ENCODE measurements around the gene CNTNAP1.

CNTNAP1 gene

DNA sequence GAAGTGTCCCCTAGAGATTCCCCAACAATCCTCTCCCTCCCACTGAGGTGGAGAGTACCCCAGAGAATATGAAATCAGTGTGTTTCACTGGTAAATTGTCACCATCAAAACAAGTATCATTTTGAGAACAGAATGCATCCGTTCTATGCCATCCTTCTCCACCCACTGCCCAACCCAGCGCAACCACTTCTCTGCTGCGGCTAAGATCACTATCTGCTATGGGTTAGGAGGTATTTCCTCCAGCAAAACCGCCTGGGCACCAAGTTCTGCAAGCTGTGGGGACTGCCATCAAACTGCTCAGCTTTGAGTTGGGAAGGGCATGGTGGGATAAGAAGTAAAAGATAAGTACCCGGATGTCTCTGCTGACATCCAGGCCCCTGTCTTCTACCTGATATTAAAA, 24.4 kb downstream of the CNTNAP1 start:
- Histone ChIP-seq H3K4me1 (ENCODE audit: insufficient read depth, poor library complexity, severe bottlenecking) (no peaks in the 10 kb centered on the region), H3K36me3 (ENCODE audit: low read depth) (peaks cover 70% of the 10 kb centered on the region), H3K9me3 (ENCODE audit: severe bottlenecking) (no peaks in the 10 kb centered on the region), H3K27ac (ENCODE audit: poor library complexity, severe bottlenecking) (no peak overlapping the region), H3K4me3 (ENCODE audit: severe bottlenecking) (no peak overlapping the region), H3K27me3 (ENCODE audit: insufficient read depth, poor library complexity, severe bottlenecking) (no peaks in the 10 kb centered on the region)
- TF ChIP-seq, protein P1, sequence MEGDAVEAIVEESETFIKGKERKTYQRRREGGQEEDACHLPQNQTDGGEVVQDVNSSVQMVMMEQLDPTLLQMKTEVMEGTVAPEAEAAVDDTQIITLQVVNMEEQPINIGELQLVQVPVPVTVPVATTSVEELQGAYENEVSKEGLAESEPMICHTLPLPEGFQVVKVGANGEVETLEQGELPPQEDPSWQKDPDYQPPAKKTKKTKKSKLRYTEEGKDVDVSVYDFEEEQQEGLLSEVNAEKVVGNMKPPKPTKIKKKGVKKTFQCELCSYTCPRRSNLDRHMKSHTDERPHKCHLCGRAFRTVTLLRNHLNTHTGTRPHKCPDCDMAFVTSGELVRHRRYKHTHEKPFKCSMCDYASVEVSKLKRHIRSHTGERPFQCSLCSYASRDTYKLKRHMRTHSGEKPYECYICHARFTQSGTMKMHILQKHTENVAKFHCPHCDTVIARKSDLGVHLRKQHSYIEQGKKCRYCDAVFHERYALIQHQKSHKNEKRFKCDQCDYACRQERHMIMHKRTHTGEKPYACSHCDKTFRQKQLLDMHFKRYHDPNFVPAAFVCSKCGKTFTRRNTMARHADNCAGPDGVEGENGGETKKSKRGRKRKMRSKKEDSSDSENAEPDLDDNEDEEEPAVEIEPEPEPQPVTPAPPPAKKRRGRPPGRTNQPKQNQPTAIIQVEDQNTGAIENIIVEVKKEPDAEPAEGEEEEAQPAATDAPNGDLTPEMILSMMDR (IDR thresholded peaks at IDR 0.05; ENCODE audit: poor library complexity, severe bottlenecking), result no peak
- DNase-seq (ENCODE audit: low spot score) (no peak), ATAC-seq (ENCODE audit: low read depth) (no peak)

DNA sequence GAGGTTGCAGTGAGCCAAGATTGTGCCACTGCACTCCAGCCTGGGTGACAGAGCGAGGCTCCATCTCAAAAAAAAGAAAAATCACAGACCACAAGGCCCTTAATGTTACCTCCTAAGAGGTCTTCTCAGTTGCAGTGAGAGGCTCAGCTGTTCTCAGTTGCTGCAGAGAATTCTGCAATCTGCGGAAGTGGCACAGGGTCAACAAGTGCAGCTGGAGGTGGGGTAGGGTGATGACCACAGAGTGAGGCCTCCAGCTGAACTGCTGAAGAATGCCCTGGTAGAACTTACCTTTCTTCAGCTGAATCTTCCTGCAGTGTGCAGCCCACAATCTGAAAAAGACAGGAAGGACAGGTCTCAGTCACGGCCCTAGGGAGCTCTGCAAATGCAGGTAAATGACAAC, 26.3 kb downstream of the CNTNAP1 start:
- Histone ChIP-seq H3K36me3 (ENCODE audit: low read depth) (peaks cover 69% of the 10 kb centered on the region), H3K4me3 (ENCODE audit: severe bottlenecking) (no peak overlapping the region), H3K27me3 (ENCODE audit: insufficient read depth, poor library complexity, severe bottlenecking) (no peaks in the 10 kb centered on the region), H3K27ac (ENCODE audit: poor library complexity, severe bottlenecking) (no peak overlapping the region), H3K4me1 (ENCODE audit: insufficient read depth, poor library complexity, severe bottlenecking) (no peaks in the 10 kb centered on the region), H3K9me3 (ENCODE audit: severe bottlenecking) (no peaks in the 10 kb centered on the region)
- TF ChIP-seq, protein P1 (IDR thresholded peaks at IDR 0.05; ENCODE audit: poor library complexity, severe bottlenecking), result no peak
- DNase-seq (ENCODE audit: low spot score) (no peak), ATAC-seq (ENCODE audit: low read depth) (no peak)

DNA sequence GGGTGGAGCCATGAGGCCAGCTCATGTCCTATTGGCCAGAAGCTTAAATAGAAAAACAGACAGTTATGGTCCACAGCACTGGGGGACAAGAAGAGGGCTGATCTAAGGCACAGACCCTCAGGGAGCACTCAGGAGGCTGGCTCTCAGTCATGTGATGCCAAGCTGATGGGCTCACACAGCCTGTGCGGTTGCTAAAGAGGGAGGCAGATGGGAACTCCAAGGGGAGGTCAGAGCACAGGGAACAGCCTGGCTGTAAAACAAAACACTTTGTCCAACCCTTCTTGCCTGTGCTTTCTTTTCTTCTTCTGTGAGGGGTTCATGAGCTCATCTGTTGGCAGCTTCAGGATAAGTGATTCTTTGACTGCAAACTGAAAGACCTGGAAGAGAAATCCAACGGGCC, 27.2 kb downstream of the CNTNAP1 start:
- DNase-seq (ENCODE audit: low spot score) (no peak), ATAC-seq (ENCODE audit: low read depth) (no peak)
- no peaks in the 10 kb centered on the region for H3K27me3 ChIP-seq (ENCODE audit: insufficient read depth, poor library complexity, severe bottlenecking)
- peaks cover 70% of the 10 kb centered on the region for H3K36me3 ChIP-seq (ENCODE audit: low read depth)
- H3K27ac ChIP-seq (ENCODE audit: poor library complexity, severe bottlenecking), result no peak overlapping the region
- H3K4me1 ChIP-seq (ENCODE audit: insufficient read depth, poor library complexity, severe bottlenecking), result no peaks in the 10 kb centered on the region
- TF ChIP-seq, protein P1 (IDR thresholded peaks at IDR 0.05; ENCODE audit: poor library complexity, severe bottlenecking), result no peak
- no peak overlapping the region for H3K4me3 ChIP-seq (ENCODE audit: severe bottlenecking)
- H3K9me3 ChIP-seq (ENCODE audit: severe bottlenecking), result no peaks in the 10 kb centered on the region

DNA sequence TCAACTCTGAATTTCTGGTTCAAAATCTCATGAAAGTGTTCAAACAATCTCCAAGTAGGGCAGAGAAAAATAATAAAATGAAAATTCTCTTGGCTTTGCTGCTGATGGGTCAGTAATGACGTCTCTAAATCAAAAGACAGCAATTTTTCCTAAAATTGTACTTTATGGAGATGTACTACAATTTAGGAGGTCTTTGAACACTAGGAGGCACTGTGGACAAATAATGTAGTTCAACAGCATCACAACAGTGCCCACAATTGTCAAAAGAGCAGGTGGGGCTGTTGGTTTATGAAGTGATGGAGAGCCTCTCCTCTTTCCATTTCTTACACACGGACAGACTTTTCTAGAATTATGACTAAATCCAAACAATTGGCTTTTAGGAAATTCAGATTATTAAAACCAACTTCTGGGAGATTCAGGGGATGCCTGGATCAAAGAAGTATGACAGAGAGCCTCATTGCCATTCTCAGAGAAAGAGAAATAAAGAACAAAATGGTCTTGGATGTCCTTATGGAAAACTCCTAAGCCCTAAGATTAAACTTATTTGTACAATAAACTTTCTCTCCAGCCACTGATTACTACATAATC, 38.8 kb downstream of the CNTNAP1 start:
- H3K27me3 ChIP-seq (ENCODE audit: insufficient read depth, poor library complexity, severe bottlenecking), result no peaks in the 10 kb centered on the region
- peaks cover 77% of the 10 kb centered on the region for H3K36me3 ChIP-seq (ENCODE audit: low read depth)
- H3K9me3 ChIP-seq (ENCODE audit: severe bottlenecking), result no peaks in the 10 kb centered on the region
- TF ChIP-seq, protein P1 (IDR thresholded peaks at IDR 0.05; ENCODE audit: poor library complexity, severe bottlenecking), result peak; percentile 75
- H3K4me3 ChIP-seq (ENCODE audit: severe bottlenecking), result no peak overlapping the region
- H3K27ac ChIP-seq (ENCODE audit: poor library complexity, severe bottlenecking), result no peak overlapping the region
- DNase-seq (ENCODE audit: low spot score) (no peak), ATAC-seq (ENCODE audit: low read depth) (peak; percentile 71)
- no peaks in the 10 kb centered on the region for H3K4me1 ChIP-seq (ENCODE audit: insufficient read depth, poor library complexity, severe bottlenecking)

DNA sequence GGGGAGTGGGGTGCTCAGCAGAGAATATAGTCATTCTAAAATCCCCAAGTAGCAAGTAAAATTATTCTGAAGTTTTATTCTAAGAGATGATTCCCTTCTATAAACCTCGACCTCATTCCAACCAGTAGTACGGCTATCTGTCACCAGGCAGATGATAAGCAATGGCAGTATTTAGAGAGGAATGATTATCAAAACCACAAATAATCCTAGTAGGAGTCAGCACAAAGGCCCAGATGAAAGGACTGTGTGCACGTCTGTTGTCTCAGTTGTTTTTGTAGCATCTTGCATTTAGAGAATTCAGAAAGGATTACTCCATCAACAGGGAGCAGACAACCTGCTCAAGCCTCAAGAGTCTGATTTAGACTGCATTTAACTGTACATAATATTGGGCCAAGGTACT, 41.3 kb downstream of the CNTNAP1 start:
- TF ChIP-seq, protein P1 (IDR thresholded peaks at IDR 0.05; ENCODE audit: poor library complexity, severe bottlenecking), result no peak
- H3K4me3 ChIP-seq (ENCODE audit: severe bottlenecking), result no peak overlapping the region
- H3K9me3 ChIP-seq (ENCODE audit: severe bottlenecking), result no peaks in the 10 kb centered on the region
- H3K36me3 ChIP-seq (ENCODE audit: low read depth), result peaks cover 70% of the 10 kb centered on the region
- no peaks in the 10 kb centered on the region for H3K4me1 ChIP-seq (ENCODE audit: insufficient read depth, poor library complexity, severe bottlenecking)
- H3K27ac ChIP-seq (ENCODE audit: poor library complexity, severe bottlenecking), result no peak overlapping the region
- DNase-seq (ENCODE audit: low spot score), result no peak
- ATAC-seq (ENCODE audit: low read depth), result no peak
- no peaks in the 10 kb centered on the region for H3K27me3 ChIP-seq (ENCODE audit: insufficient read depth, poor library complexity, severe bottlenecking)

All from RWPE2 (cell line).